Thoracic aorta (tissue), 2 donors: ENCODE results near the gene SH3BP1. TPM values are rescaled to one million over a fixed set of nuclear protein-coding genes. Genes with fewer than 3 reads are reported as not detected.

ENCODE experiments used
- ATAC-seq: fragments of 150-250 bp; one replicate; pipeline ENCODE4 v1.8.0; 2017; ENCODE audit warnings: low read depth; ENCODE audit not compliant: insufficient number of reproducible peaks, low FRiP score
- DNase-seq: peaks from one replicate; pipeline ENCODE4 v3.0.0-alpha.2; 2020; ENCODE audit warnings: low spot score
- H3K27ac ChIP-seq, 2 donors: fragments of 200-600 bp; sonication (generic); 1 replicate in 1 of 2; 2 replicates in 1 of 2; pipeline ENCODE4 v1.5.1; 2016; ENCODE audit warnings: mild to moderate bottlenecking in 2 of 2, moderate library complexity in 2 of 2
- H3K27me3 ChIP-seq: fragments of 200-600 bp; sonication (generic); replicated peaks from 2 replicates; pipeline ENCODE4 v1.6.0; 2016; ENCODE audit warnings: mild to moderate bottlenecking; ENCODE audit not compliant: insufficient read depth
- H3K36me3 ChIP-seq: fragments of 200-600 bp; sonication (generic); one replicate; pipeline ENCODE4 v1.5.1; 2016
- H3K4me1 ChIP-seq, 2 donors: fragments of 200-600 bp; sonication (generic); 1 replicate in 1 of 2; 2 replicates in 1 of 2; pipeline versions ENCODE4 v1.5.1 to v1.6.0; 2016; ENCODE audit warnings: low read depth in 2 of 2, mild to moderate bottlenecking in 1 of 2; ENCODE audit not compliant: control insufficient read depth in 1 of 2
- H3K4me3 ChIP-seq: fragments of 200-600 bp; sonication (generic); 2 replicates; pipeline ENCODE4 v1.5.1; 2016; ENCODE audit warnings: mild to moderate bottlenecking
- H3K9me3 ChIP-seq: fragments of 200-600 bp; sonication (generic); 2 replicates; pipeline ENCODE4 v1.5.1; 2016
- total RNA-seq, 2 donors: library from RNA; depleted of rRNA; stranded (reverse); fragments of >200 nt; gene quantifications; one replicate each; pipeline versions ENCODE4 v1.1.0 to v1.2.3, GENCODE V29; 2016
- TF ChIP-seq, protein P1 (sequence below): fragments of 200-600 bp; sonication (generic); IDR thresholded peaks from one replicate; pipeline ENCODE4 v1.5.1; 2019; ENCODE audit warnings: antibody characterized with exemption

The SH3BP1 gene
- total RNA-seq, 2 donors from 2014 or later = 5.6 to 14.2 TPM

DNA sequence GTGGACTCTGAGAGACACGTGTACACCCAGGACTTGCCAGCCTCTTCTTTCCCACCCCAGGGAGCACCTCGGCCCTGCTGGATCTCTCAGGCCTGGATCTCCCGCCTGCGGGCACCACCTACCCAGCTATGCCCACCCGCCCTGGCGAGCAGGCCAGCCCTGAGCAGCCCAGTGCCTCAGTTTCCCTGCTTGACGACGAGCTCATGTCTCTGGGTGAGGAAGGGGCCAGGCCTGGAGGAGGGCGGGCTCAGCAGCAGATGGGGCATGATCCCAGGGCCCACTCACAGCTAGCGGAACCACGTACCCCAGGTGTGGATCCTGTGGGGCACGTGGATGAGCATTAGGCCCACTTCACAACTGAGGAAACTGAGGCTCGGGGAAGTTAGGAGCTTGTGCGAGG, 13.7 kb upstream of the SH3BP1 start:
- Histone ChIP-seq H3K27me3 (no peaks in the 10 kb centered on the region), H3K36me3 (peaks cover 16% of the 10 kb centered on the region), H3K9me3 (no peaks in the 10 kb centered on the region), H3K27ac (peak overlapping the region; percentile 64 to 66), H3K4me3 (no peak overlapping the region), H3K4me1 (peaks cover 14 to 23% of the 10 kb centered on the region in 2 donors)
- ATAC-seq (no peak), DNase-seq (no peak)
- TF ChIP-seq, protein P1, sequence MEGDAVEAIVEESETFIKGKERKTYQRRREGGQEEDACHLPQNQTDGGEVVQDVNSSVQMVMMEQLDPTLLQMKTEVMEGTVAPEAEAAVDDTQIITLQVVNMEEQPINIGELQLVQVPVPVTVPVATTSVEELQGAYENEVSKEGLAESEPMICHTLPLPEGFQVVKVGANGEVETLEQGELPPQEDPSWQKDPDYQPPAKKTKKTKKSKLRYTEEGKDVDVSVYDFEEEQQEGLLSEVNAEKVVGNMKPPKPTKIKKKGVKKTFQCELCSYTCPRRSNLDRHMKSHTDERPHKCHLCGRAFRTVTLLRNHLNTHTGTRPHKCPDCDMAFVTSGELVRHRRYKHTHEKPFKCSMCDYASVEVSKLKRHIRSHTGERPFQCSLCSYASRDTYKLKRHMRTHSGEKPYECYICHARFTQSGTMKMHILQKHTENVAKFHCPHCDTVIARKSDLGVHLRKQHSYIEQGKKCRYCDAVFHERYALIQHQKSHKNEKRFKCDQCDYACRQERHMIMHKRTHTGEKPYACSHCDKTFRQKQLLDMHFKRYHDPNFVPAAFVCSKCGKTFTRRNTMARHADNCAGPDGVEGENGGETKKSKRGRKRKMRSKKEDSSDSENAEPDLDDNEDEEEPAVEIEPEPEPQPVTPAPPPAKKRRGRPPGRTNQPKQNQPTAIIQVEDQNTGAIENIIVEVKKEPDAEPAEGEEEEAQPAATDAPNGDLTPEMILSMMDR = no peak

DNA sequence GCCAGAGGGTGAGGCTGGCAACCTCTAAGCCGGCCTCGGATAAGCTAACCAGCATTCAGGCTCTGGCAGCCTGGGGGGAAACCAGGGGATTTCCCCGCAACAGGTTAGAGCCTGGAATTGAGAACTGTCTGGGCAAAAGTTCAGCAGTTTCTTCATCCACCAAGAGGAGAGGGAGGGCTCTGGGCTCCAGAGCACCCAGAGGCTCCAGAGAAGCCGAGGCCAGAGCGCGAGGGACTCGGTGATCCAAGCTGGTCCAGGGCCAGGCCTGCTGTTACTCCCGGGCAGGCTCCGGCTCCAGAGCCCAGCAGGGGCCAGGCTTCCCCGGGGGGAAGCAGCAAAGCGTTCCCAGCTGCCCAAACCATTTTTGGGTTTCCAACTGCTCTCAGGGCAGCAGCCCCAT, 13.3 kb upstream of the SH3BP1 start:
- peak; percentile 45 for ATAC-seq
- H3K27me3 ChIP-seq = no peaks in the 10 kb centered on the region
- peaks cover 17% of the 10 kb centered on the region for H3K36me3 ChIP-seq
- H3K27ac ChIP-seq = peak overlapping the region; percentile 64 to 66
- H3K9me3 ChIP-seq = no peaks in the 10 kb centered on the region
- H3K4me3 ChIP-seq = no peak overlapping the region
- DNase-seq = peak; percentile 43
- H3K4me1 ChIP-seq = peaks cover 14 to 23% of the 10 kb centered on the region in 2 donors
- TF ChIP-seq, protein P1 = peak; percentile 8

DNA sequence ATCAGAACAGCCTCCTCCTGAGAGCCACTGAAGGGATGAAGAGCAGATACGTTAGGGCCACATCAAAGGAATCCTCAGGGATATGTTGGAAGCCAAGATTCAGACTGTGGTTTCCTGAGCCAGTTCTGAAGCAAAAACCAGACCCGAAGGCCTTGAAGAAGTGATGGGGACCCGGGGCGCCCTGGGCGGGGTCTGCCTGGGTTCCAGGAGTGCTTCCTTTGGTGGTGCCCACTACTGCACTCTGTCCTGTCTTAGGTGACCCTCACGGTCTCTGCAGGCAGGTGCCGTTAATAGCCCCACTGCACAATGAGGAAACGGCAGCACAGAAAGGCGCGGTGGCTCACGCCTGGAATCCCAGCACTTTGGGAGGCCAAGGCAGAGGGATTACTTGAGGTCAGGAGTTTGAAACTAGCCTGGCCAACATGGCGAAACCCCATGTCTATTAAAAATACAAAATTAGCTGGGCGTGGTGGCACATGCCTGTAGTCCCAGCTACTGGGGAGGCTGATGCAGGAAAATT, 12.9 kb upstream of the SH3BP1 start:
- peaks cover 14 to 23% of the 10 kb centered on the region in 2 donors for H3K4me1 ChIP-seq
- ATAC-seq = no peak
- H3K36me3 ChIP-seq = peaks cover 14% of the 10 kb centered on the region
- TF ChIP-seq, protein P1 = no peak
- DNase-seq = no peak
- no peaks in the 10 kb centered on the region for H3K27me3 ChIP-seq
- H3K27ac ChIP-seq = peak overlapping the region; percentile 64 to 66
- H3K4me3 ChIP-seq = no peak overlapping the region
- H3K9me3 ChIP-seq = no peaks in the 10 kb centered on the region

DNA sequence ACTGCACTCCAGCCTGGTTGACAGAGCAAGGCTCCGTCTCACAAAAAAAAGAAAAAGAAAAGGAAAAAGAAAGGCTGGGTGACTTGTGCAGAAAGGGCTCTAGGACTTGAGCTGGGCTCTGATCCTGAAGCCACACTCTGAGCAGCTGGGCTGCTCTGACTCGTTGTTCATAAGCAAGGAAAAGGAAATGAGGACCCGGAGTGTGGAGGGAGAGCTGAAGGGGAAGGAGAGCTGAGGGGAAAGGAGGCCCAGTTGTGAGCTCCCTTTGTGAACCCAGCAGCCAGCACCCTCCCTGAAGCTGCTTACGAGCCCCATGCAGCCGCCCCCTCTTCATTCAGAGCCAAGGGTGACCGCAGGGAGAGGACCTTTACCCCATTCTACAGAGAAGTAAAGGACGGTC, 12.3 kb upstream of the SH3BP1 start:
- H3K27me3 ChIP-seq = no peaks in the 10 kb centered on the region
- H3K9me3 ChIP-seq = no peaks in the 10 kb centered on the region
- peaks cover 14 to 23% of the 10 kb centered on the region in 2 donors for H3K4me1 ChIP-seq
- peaks cover 14% of the 10 kb centered on the region for H3K36me3 ChIP-seq
- peak overlapping the region; percentile 64 to 66 for H3K27ac ChIP-seq
- DNase-seq = no peak
- H3K4me3 ChIP-seq = no peak overlapping the region
- TF ChIP-seq, protein P1 = no peak
- ATAC-seq = no peak

DNA sequence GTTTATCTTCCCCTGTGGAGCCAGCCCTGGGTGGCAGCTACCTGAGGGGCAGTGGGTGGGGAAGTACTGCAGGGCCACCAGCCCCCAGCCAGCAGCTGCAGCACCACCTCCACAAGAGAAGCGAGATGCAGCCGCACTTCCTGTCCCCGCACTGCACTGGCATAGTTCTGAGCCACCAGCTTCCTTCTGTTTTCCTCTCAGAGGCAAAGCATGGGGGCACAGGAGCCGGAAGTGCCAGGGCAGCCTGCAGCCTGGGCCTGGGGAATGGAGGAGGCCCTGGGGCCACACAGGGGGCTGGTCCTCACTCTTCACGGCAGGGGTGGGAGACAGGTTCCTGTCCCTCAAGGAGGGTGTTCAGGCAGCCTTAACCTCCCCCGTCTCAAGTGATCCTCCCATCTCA, 11.9 kb upstream of the SH3BP1 start:
- TF ChIP-seq, protein P1 = no peak
- Histone ChIP-seq H3K27me3 (no peaks in the 10 kb centered on the region), H3K4me3 (no peak overlapping the region), H3K27ac (peak overlapping the region; percentile 64 to 66), H3K4me1 (peaks cover 14 to 23% of the 10 kb centered on the region in 2 donors), H3K36me3 (peaks cover 14% of the 10 kb centered on the region), H3K9me3 (no peaks in the 10 kb centered on the region)
- ATAC-seq (no peak), DNase-seq (no peak)
